ENCODE measurements around the gene MYH3. TPM values are rescaled to one million over a fixed set of nuclear protein-coding genes. Genes with fewer than 3 reads are reported as not detected.
"Not testable (repeated sequence)": the region's sequence is repeated elsewhere in the genome, so short reads cannot be mapped to it uniquely, and the experiment has no call there.

MYH3 gene
- total RNA-seq (2014; rRNA removed; shearing (Covaris generic)): 0.63 and 0.80 TPM in 2 replicates

GRCh38 chr17:10657148-10657547 lies at the start of gene MYH3:
MYH3 (minus strand) TSS chr17:10657309; CDS start chr17:10655064, 2,245 bp downstream.
- DNase-seq (ENCODE audit: low read depth): no peak

GRCh38 chr17:10705727-10706126 lies 48.6 kb upstream of the MYH3 start:
- DNase-seq (ENCODE audit: low read depth): no peak

- DNase-seq (ENCODE audit: low read depth): peak; percentile 13
These were observed 45.5 kb upstream of the MYH3 start for GRCh38 chr17:10702574-10702973.

GRCh38 chr17:10699856-10700255 lies 42.7 kb upstream of the MYH3 start:
- DNase-seq (ENCODE audit: low read depth): no peak

GRCh38 chr17:10698096-10698818 lies 41.1 kb upstream of the MYH3 start:
- peak; percentile 11 for DNase-seq (ENCODE audit: low read depth)

GRCh38 chr17:10697092-10698081 lies 40.3 kb upstream of the MYH3 start, which contains the start of the genes ADPRM and SCO1:
ADPRM (plus strand) TSS chr17:10697594; CDS start chr17:10704927, 7,333 bp downstream.
SCO1 (minus strand) TSS chr17:10697533; CDS start chr17:10697507, 26 bp downstream.
- peak; percentile 97 for DNase-seq (ENCODE audit: low read depth)

GRCh38 chr17:10695875-10696407 lies 38.8 kb upstream of the MYH3 start:
- not testable (repeated sequence) for DNase-seq (ENCODE audit: low read depth)

- no peak for DNase-seq (ENCODE audit: low read depth)
These were observed 30.4 kb upstream of the MYH3 start for GRCh38 chr17:10687499-10687898.

- DNase-seq (ENCODE audit: low read depth): no peak
These were observed 26.7 kb upstream of the MYH3 start for GRCh38 chr17:10683853-10684252.

GRCh38 chr17:10681866-10682446 lies 24.8 kb upstream of the MYH3 start:
- DNase-seq (ENCODE audit: low read depth): no peak

GRCh38 chr17:10674704-10675103 lies 17.6 kb upstream of the MYH3 start:
- no peak for DNase-seq (ENCODE audit: low read depth)

GRCh38 chr17:10673312-10673711 lies 16.2 kb upstream of the MYH3 start:
- DNase-seq (ENCODE audit: low read depth): no peak

GRCh38 chr17:10668775-10669174 lies 11.7 kb upstream of the MYH3 start:
- no peak for DNase-seq (ENCODE audit: low read depth)

- no peak for DNase-seq (ENCODE audit: low read depth)
These were observed 9.8 kb upstream of the MYH3 start for GRCh38 chr17:10666906-10667305.

GRCh38 chr17:10664571-10664970 lies 7.5 kb upstream of the MYH3 start:
- no peak for DNase-seq (ENCODE audit: low read depth)

GRCh38 chr17:10663231-10663630 lies 6.1 kb upstream of the MYH3 start:
- no peak for DNase-seq (ENCODE audit: low read depth)

GRCh38 chr17:10661437-10661836 lies 4.3 kb upstream of the MYH3 start:
- no peak for DNase-seq (ENCODE audit: low read depth)

GRCh38 chr17:10657879-10658278 lies 770 bp upstream of the MYH3 start:
- no peak for DNase-seq (ENCODE audit: low read depth)

- no peak for DNase-seq (ENCODE audit: low read depth)
These were observed 3.1 kb downstream of the MYH3 start for GRCh38 chr17:10653987-10654386.

- DNase-seq (ENCODE audit: low read depth): peak; percentile 36
These were observed 4.0 kb downstream of the MYH3 start for GRCh38 chr17:10652984-10653659.

- no peak for DNase-seq (ENCODE audit: low read depth)
These were observed 5.2 kb downstream of the MYH3 start for GRCh38 chr17:10651927-10652326.

Measured in Daoy (cell line).